ENCODE data around the gene GRID2. TPM values are rescaled to one million over a fixed set of nuclear protein-coding genes. Genes with fewer than 3 reads are reported as not detected.

GRID2 gene
- total RNA-seq, 1 donor from 2014 or later, result not detected

DNA sequence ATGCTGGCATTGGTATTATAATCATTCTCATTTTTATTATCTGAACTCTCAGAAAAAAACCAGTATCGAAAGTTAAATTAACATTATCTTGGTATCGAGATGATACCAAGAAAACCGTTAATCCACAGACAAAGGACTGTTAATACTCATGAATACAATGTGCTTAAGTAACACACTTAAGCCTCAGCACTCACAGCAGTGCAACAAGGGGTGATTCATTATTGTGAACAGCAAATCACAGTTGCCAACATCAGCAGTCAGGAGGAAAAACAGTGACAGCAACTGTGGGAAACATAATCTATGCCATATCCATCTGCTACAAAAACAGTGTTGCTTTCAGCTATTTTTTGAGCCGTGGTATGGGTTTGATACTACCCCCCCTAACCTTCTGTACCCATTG is 1313.8 kb downstream of the GRID2 start:
- no peak for DNase-seq (ENCODE audit: low spot score)
- Mint-ChIP-seq H3K27ac (no peak overlapping the region), H3K4me1 (ENCODE audit: low read depth) (no peaks in the 10 kb centered on the region), H3K9me3 (peaks cover 3% of the 10 kb centered on the region), H3K4me3 (ENCODE audit: low read depth) (no peak overlapping the region), H3K27me3 (ENCODE audit: low read depth) (no peaks in the 10 kb centered on the region), H3K36me3 (ENCODE audit: low read depth) (no peaks in the 10 kb centered on the region)
- intact Hi-C loops (cut with micrococcal nuclease), result no loop called here

DNA sequence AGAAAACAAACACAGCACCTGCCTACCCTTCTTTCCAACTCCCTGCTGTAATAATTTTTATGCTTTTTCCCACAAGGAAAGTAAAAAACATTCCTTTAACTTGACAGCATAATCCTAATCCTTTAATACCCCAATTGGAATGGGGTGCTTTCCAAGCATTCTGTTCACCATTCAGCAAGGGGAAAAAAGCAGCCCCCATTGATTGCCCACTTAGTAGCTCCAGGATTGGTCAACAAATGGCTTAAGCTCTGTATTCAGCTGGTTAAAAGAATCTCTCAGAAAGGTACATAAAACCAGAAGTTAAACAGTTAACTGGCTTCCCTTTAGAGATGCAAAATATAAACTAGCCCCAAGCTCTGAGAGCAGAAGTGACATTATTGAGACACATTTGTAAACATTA is 1330.0 kb downstream of the GRID2 start:
- no peaks in the 10 kb centered on the region for H3K27me3 Mint-ChIP-seq (ENCODE audit: low read depth)
- H3K36me3 Mint-ChIP-seq (ENCODE audit: low read depth), result no peaks in the 10 kb centered on the region
- H3K9me3 Mint-ChIP-seq, result peaks cover 11% of the 10 kb centered on the region
- H3K27ac Mint-ChIP-seq, result no peak overlapping the region
- H3K4me1 Mint-ChIP-seq (ENCODE audit: low read depth), result no peaks in the 10 kb centered on the region
- no peak overlapping the region for H3K4me3 Mint-ChIP-seq (ENCODE audit: low read depth)
- DNase-seq (ENCODE audit: low spot score), result no peak
- intact Hi-C loops (cut with micrococcal nuclease), result no loop called here

GRCh38 chr4:93635943-93636342 is 1332.2 kb downstream of the GRID2 start:
- Mint-ChIP-seq H3K4me1 (ENCODE audit: low read depth) (no peaks in the 10 kb centered on the region), H3K4me3 (ENCODE audit: low read depth) (no peak overlapping the region)
- intact Hi-C loops (cut with micrococcal nuclease), result no loop called here

DNA sequence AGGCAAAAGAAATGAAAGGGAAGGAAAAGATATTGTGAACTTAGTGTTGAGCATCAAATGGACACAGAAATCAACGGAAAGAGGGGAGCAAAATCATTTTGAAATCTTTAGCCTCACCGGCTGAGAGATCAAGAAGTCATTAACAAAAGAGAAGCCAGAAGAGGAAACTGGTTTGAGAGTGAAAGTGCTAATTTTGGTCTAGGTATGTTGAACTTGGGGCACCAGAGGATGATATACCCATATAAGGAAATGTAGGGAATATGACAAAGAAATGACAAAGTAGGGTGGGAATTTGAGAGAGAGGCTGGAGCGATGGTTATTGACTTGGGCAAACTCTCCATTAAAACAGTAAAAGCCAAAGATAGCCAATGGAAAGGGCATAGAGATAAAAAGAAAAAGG is 1341.4 kb downstream of the GRID2 start:
- intact Hi-C loops (cut with micrococcal nuclease), result no loop called here

More at GRCh38 chr4:93635943-93636342, 1332.2 kb downstream of the GRID2 start:
- H3K27me3 Mint-ChIP-seq (ENCODE audit: low read depth), result no peaks in the 10 kb centered on the region
- peaks cover 11% of the 10 kb centered on the region for H3K9me3 Mint-ChIP-seq
- H3K36me3 Mint-ChIP-seq (ENCODE audit: low read depth), result no peaks in the 10 kb centered on the region
- DNase-seq (ENCODE audit: low spot score), result no peak
- no peak overlapping the region for H3K27ac Mint-ChIP-seq

GRCh38 chr4:93646233-93646930 is 1342.6 kb downstream of the GRID2 start:
- H3K36me3 Mint-ChIP-seq (ENCODE audit: low read depth), result no peaks in the 10 kb centered on the region
- DNase-seq (ENCODE audit: low spot score), result no peak
- H3K27ac Mint-ChIP-seq, result no peak overlapping the region
- intact Hi-C loops (cut with micrococcal nuclease), result no loop called here
- no peaks in the 10 kb centered on the region for H3K27me3 Mint-ChIP-seq (ENCODE audit: low read depth)
- H3K9me3 Mint-ChIP-seq, result no peaks in the 10 kb centered on the region
- no peaks in the 10 kb centered on the region for H3K4me1 Mint-ChIP-seq (ENCODE audit: low read depth)
- H3K4me3 Mint-ChIP-seq (ENCODE audit: low read depth), result no peak overlapping the region

More for the DNA sequence above, 1341.4 kb downstream of the GRID2 start:
- H3K9me3 Mint-ChIP-seq, result no peaks in the 10 kb centered on the region
- no peak for DNase-seq (ENCODE audit: low spot score)
- H3K4me3 Mint-ChIP-seq (ENCODE audit: low read depth), result no peak overlapping the region
- H3K27ac Mint-ChIP-seq, result no peak overlapping the region
- no peaks in the 10 kb centered on the region for H3K27me3 Mint-ChIP-seq (ENCODE audit: low read depth)
- no peaks in the 10 kb centered on the region for H3K4me1 Mint-ChIP-seq (ENCODE audit: low read depth)
- no peaks in the 10 kb centered on the region for H3K36me3 Mint-ChIP-seq (ENCODE audit: low read depth)

- intact Hi-C loops (cut with micrococcal nuclease), result no loop called here
- H3K27me3 Mint-ChIP-seq (ENCODE audit: low read depth), result no peaks in the 10 kb centered on the region
- H3K9me3 Mint-ChIP-seq, result no peaks in the 10 kb centered on the region
- no peak for DNase-seq (ENCODE audit: low spot score)
- no peak overlapping the region for H3K4me3 Mint-ChIP-seq (ENCODE audit: low read depth)
- no peaks in the 10 kb centered on the region for H3K4me1 Mint-ChIP-seq (ENCODE audit: low read depth)
- H3K36me3 Mint-ChIP-seq (ENCODE audit: low read depth), result no peaks in the 10 kb centered on the region
- no peak overlapping the region for H3K27ac Mint-ChIP-seq
Measured at GRCh38 chr4:93648258-93648657, 1344.5 kb downstream of the GRID2 start.

DNA sequence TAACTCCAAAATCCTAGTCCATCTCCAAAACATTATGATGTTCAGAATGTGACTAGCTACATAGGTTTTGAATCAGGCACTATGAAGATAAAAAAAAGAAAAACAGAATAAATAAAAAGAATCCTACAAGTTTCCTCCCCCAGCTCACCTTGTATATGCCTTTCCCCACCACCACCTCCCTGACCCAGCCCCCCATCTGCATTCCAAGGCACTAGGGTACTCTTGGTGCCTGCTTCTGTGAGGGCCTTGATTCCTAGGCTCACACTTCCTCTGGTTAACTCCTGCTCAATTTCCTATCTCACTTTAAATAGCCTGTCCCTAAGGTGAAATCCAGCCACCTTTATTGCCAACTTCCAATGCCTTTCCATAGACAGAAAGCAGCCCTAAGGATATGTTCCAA is 1346.1 kb downstream of the GRID2 start:
- no peak overlapping the region for H3K4me3 Mint-ChIP-seq (ENCODE audit: low read depth)
- no peaks in the 10 kb centered on the region for H3K4me1 Mint-ChIP-seq (ENCODE audit: low read depth)
- no peaks in the 10 kb centered on the region for H3K36me3 Mint-ChIP-seq (ENCODE audit: low read depth)
- DNase-seq (ENCODE audit: low spot score), result no peak
- no peaks in the 10 kb centered on the region for H3K27me3 Mint-ChIP-seq (ENCODE audit: low read depth)
- intact Hi-C loops (cut with micrococcal nuclease), result no loop called here
- no peak overlapping the region for H3K27ac Mint-ChIP-seq
- no peaks in the 10 kb centered on the region for H3K9me3 Mint-ChIP-seq

DNA sequence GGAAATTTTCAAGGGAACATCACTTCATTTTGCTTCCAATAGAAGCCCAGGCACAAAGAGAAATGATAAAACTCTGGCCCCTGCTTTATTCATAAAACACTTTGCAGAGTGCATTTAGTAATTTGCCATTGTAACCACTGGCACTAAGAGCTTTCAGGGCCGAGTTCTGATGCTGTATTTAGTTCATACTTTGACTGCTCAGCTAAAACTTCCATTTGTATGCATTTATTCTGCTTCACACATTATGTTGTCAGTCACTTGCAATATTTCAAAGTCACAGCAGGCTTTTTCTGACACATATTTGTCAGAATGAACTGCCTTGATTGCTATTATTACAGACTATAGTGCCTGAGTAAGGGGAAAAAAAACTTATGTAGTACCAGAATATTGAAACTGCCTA is 1350.4 kb downstream of the GRID2 start:
- H3K4me1 Mint-ChIP-seq (ENCODE audit: low read depth), result no peaks in the 10 kb centered on the region
- no peaks in the 10 kb centered on the region for H3K27me3 Mint-ChIP-seq (ENCODE audit: low read depth)
- intact Hi-C loops (cut with micrococcal nuclease), result no loop called here
- no peaks in the 10 kb centered on the region for H3K36me3 Mint-ChIP-seq (ENCODE audit: low read depth)
- no peaks in the 10 kb centered on the region for H3K9me3 Mint-ChIP-seq
- DNase-seq (ENCODE audit: low spot score), result no peak
- no peak overlapping the region for H3K27ac Mint-ChIP-seq
- no peak overlapping the region for H3K4me3 Mint-ChIP-seq (ENCODE audit: low read depth)

DNA sequence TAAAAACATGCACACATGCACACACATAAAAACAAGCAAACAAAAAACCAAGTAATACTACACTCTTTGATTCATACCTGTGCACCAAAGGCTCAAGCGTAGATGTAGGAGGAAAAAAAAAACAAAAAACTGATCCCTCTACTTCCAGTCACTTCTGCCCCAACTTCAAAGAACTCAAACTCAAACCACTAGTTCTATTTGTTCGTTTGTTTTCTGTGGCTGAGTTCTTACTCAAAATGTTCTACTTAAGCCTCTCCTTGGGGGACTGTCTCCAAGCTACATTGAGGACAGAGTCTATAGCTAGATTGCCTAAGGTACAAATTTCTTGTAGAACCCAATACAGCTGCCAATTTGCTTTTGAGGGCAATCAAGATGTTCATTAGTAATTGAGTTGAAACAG is 1353.8 kb downstream of the GRID2 start:
- no peak for DNase-seq (ENCODE audit: low spot score)
- Mint-ChIP-seq H3K4me1 (ENCODE audit: low read depth) (no peaks in the 10 kb centered on the region), H3K36me3 (ENCODE audit: low read depth) (no peaks in the 10 kb centered on the region), H3K27me3 (ENCODE audit: low read depth) (no peaks in the 10 kb centered on the region), H3K9me3 (no peaks in the 10 kb centered on the region), H3K27ac (no peak overlapping the region), H3K4me3 (ENCODE audit: low read depth) (no peak overlapping the region)
- intact Hi-C loops (cut with micrococcal nuclease), result no loop called here

- Mint-ChIP-seq H3K36me3 (ENCODE audit: low read depth) (no peaks in the 10 kb centered on the region), H3K4me3 (ENCODE audit: low read depth) (no peak overlapping the region), H3K27ac (no peak overlapping the region), H3K27me3 (ENCODE audit: low read depth) (no peaks in the 10 kb centered on the region), H3K4me1 (ENCODE audit: low read depth) (no peaks in the 10 kb centered on the region), H3K9me3 (no peaks in the 10 kb centered on the region)
- DNase-seq (ENCODE audit: low spot score), result no peak
- intact Hi-C loops (cut with micrococcal nuclease), result no loop called here
Measured at GRCh38 chr4:93658443-93658842, 1354.7 kb downstream of the GRID2 start.

DNA sequence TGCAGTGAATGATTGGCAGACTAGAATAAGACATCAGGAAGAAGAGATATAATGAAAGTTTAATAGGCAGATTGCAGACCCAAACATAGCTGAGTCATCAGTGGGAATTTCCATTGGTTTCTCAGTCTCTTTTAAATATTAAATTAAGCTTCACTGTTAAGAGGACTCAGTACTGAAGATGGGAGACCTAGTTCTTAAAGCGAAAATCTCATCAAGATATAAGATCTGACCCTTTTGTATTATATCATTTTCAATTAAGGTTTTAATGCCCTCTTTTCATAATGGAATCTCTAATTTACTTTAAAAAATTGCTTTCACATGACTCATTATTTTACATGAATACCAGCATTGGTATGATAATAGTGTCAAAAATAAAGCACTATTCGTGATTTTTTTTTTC is 1355.9 kb downstream of the GRID2 start:
- DNase-seq (ENCODE audit: low spot score), result no peak
- Mint-ChIP-seq H3K9me3 (no peaks in the 10 kb centered on the region), H3K36me3 (ENCODE audit: low read depth) (no peaks in the 10 kb centered on the region), H3K27me3 (ENCODE audit: low read depth) (no peaks in the 10 kb centered on the region), H3K4me1 (ENCODE audit: low read depth) (no peaks in the 10 kb centered on the region), H3K4me3 (ENCODE audit: low read depth) (no peak overlapping the region), H3K27ac (no peak overlapping the region)
- intact Hi-C loops (cut with micrococcal nuclease), result no loop called here

DNA sequence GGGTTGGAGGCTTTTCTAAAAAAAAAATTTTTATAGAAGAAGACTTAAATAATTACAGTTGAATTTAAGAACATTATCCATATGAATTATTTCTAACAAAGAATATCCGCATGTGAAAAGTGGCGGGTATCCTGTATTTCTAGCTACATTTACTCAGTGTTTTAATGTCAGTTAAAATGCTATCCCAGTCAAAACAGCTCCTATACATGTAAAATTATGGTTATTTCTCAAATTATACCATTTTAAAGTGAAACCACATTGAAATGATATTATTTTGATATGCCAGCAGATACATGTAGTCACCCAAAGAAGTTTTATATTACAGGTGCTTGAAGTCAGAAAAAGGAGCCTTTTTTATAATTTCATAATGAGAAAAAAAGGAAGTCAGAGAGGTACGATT is 1356.3 kb downstream of the GRID2 start:
- Mint-ChIP-seq H3K4me3 (ENCODE audit: low read depth) (no peak overlapping the region), H3K9me3 (no peaks in the 10 kb centered on the region), H3K27ac (no peak overlapping the region), H3K36me3 (ENCODE audit: low read depth) (no peaks in the 10 kb centered on the region), H3K4me1 (ENCODE audit: low read depth) (no peaks in the 10 kb centered on the region), H3K27me3 (ENCODE audit: low read depth) (no peaks in the 10 kb centered on the region)
- intact Hi-C loops (cut with micrococcal nuclease), result no loop called here
- DNase-seq (ENCODE audit: low spot score), result no peak

- no peaks in the 10 kb centered on the region for H3K36me3 Mint-ChIP-seq (ENCODE audit: low read depth)
- H3K4me1 Mint-ChIP-seq (ENCODE audit: low read depth), result no peaks in the 10 kb centered on the region
- H3K9me3 Mint-ChIP-seq, result no peaks in the 10 kb centered on the region
- intact Hi-C loops (cut with micrococcal nuclease), result no loop called here
- no peaks in the 10 kb centered on the region for H3K27me3 Mint-ChIP-seq (ENCODE audit: low read depth)
- no peak overlapping the region for H3K27ac Mint-ChIP-seq
- no peak overlapping the region for H3K4me3 Mint-ChIP-seq (ENCODE audit: low read depth)
- DNase-seq (ENCODE audit: low spot score), result no peak
Measured at GRCh38 chr4:93670434-93670833, 1366.7 kb downstream of the GRID2 start.

DNA sequence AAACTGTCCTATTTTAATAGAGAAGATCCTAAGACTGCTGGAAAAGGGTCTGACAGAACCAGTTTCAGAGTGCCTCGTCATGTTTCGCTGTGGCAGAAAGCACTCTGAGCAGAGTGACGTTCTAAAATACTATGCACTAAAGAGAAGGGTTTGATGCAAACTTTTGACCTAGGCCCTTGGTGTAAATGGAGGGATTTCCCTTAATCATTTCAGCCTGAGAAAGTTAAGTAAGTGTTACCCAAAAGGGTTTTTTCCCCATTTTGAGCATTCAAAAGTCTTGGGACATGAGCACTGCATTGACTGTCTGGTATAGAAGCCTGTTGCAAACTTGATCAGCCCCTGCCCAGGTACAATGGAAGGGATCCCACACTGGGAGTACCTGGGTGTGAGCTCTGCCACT is 1367.3 kb downstream of the GRID2 start:
- Mint-ChIP-seq H3K36me3 (ENCODE audit: low read depth) (no peaks in the 10 kb centered on the region), H3K27ac (no peak overlapping the region), H3K27me3 (ENCODE audit: low read depth) (no peaks in the 10 kb centered on the region), H3K4me3 (ENCODE audit: low read depth) (no peak overlapping the region), H3K9me3 (no peaks in the 10 kb centered on the region), H3K4me1 (ENCODE audit: low read depth) (no peaks in the 10 kb centered on the region)
- intact Hi-C loops (cut with micrococcal nuclease), result no loop called here
- no peak for DNase-seq (ENCODE audit: low spot score)

Data from activated T-helper 2 cell treated with anti-CD3 and anti-CD28 coated beads, Interferon-gamma antibody, Interleukin-2, Interleukin-4, amounts not matched to agents 10 μg/mL and 5 μg/mL and 100 μg/mL, durations not matched to agents 14 hours and 24 hours and 36 hours (primary cell).